Adipocyte (in vitro differentiated cells): ENCODE measurements around the gene MED23.

Experiments used
- DNase-seq: peaks from one replicate; pipeline ENCODE4 v3.0.0-alpha.2; 2015; ENCODE audit warnings: low read depth
- H3K27me3 ChIP-seq: replicated peaks from 2 replicates; pipeline ENCODE4 v1.7.0; 2013; ENCODE audit warnings: mild to moderate bottlenecking, low read length, moderate library complexity; ENCODE audit not compliant: control insufficient read depth, insufficient read depth
- H3K36me3 ChIP-seq: 2 replicates; pipeline ENCODE4 v1.7.0; 2013; ENCODE audit warnings: low read length, mild to moderate bottlenecking, moderate library complexity; ENCODE audit not compliant: control insufficient read depth, insufficient read depth, severe bottlenecking
- H3K4me1 ChIP-seq: 2 replicates; pipeline ENCODE4 v1.7.0; 2013; ENCODE audit warnings: mild to moderate bottlenecking, low read length, moderate library complexity; ENCODE audit not compliant: control insufficient read depth, insufficient read depth
- H3K4me3 ChIP-seq: 2 replicates; pipeline ENCODE4 v1.7.0; 2013; ENCODE audit warnings: mild to moderate bottlenecking, low read length, moderate library complexity
- H3K9ac ChIP-seq: 2 replicates; pipeline ENCODE4 v1.7.0; 2013; ENCODE audit warnings: mild to moderate bottlenecking, low read length, moderate library complexity
- H3K9me3 ChIP-seq: 2 replicates; pipeline ENCODE4 v1.7.0; 2013; ENCODE audit warnings: mild to moderate bottlenecking, low read length, moderate library complexity; ENCODE audit not compliant: control insufficient read depth

The MED23 gene

GRCh38 chr6:131572686-131573415 lies 55.2 kb downstream of the MED23 start, which contains the start of gene ARG1:
Gene ARG1 (plus strand): TSS chr6:131573226. CDS start chr6:131573283, 57 bp downstream.
- DNase-seq = no peak
- Histone ChIP-seq H3K9me3 (no peaks in the 10 kb centered on the region), H3K9ac (no peak within 1 kb of the TSS), H3K4me3 (no peak within 1 kb of the TSS), H3K27me3 (no peaks in the 10 kb centered on the region), H3K36me3 (peaks cover 4% of the 10 kb centered on the region), H3K4me1 (peaks cover 6% of the 10 kb centered on the region)

- Histone ChIP-seq H3K27me3 (no peaks in the 10 kb centered on the region), H3K4me1 (no peaks in the 10 kb centered on the region), H3K9ac (no peak overlapping the region), H3K36me3 (no peaks in the 10 kb centered on the region), H3K4me3 (no peak overlapping the region), H3K9me3 (no peaks in the 10 kb centered on the region)
- DNase-seq = no peak
Observed at GRCh38 chr6:131568726-131569125, 59.3 kb downstream of the MED23 start.

GRCh38 chr6:131565056-131565455 lies 63.0 kb downstream of the MED23 start:
- no peaks in the 10 kb centered on the region for H3K9me3 ChIP-seq
- H3K4me3 ChIP-seq = no peak overlapping the region
- H3K36me3 ChIP-seq = no peaks in the 10 kb centered on the region
- H3K4me1 ChIP-seq = no peaks in the 10 kb centered on the region
- no peak for DNase-seq
- no peak overlapping the region for H3K9ac ChIP-seq
- no peaks in the 10 kb centered on the region for H3K27me3 ChIP-seq

- Histone ChIP-seq H3K9me3 (no peaks in the 10 kb centered on the region), H3K36me3 (no peaks in the 10 kb centered on the region), H3K9ac (no peak overlapping the region), H3K4me3 (no peak overlapping the region), H3K4me1 (no peaks in the 10 kb centered on the region), H3K27me3 (no peaks in the 10 kb centered on the region)
- DNase-seq = peak; percentile 11
Observed at GRCh38 chr6:131561925-131562707, 65.9 kb downstream of the MED23 start.

GRCh38 chr6:131558922-131559321 lies 69.1 kb downstream of the MED23 start:
- no peak for DNase-seq
- H3K4me3 ChIP-seq = no peak overlapping the region
- H3K9me3 ChIP-seq = no peaks in the 10 kb centered on the region
- no peaks in the 10 kb centered on the region for H3K4me1 ChIP-seq
- H3K27me3 ChIP-seq = no peaks in the 10 kb centered on the region
- H3K9ac ChIP-seq = no peak overlapping the region
- no peaks in the 10 kb centered on the region for H3K36me3 ChIP-seq

GRCh38 chr6:131555992-131556391 lies 72.0 kb downstream of the MED23 start:
- Histone ChIP-seq H3K4me1 (peaks cover 11% of the 10 kb centered on the region), H3K36me3 (no peaks in the 10 kb centered on the region), H3K9me3 (no peaks in the 10 kb centered on the region), H3K9ac (no peak overlapping the region), H3K27me3 (no peaks in the 10 kb centered on the region), H3K4me3 (no peak overlapping the region)
- peak; percentile 54 for DNase-seq

GRCh38 chr6:131552572-131552971 lies 75.5 kb downstream of the MED23 start:
- Histone ChIP-seq H3K27me3 (peaks cover 4% of the 10 kb centered on the region), H3K9ac (no peak overlapping the region), H3K9me3 (no peaks in the 10 kb centered on the region), H3K4me1 (peaks cover 11% of the 10 kb centered on the region), H3K4me3 (no peak overlapping the region), H3K36me3 (no peaks in the 10 kb centered on the region)
- no peak for DNase-seq

- H3K4me1 ChIP-seq = peaks cover 11% of the 10 kb centered on the region
- no peak overlapping the region for H3K4me3 ChIP-seq
- H3K9ac ChIP-seq = no peak overlapping the region
- no peaks in the 10 kb centered on the region for H3K9me3 ChIP-seq
- no peaks in the 10 kb centered on the region for H3K36me3 ChIP-seq
- no peak for DNase-seq
- peaks cover 4% of the 10 kb centered on the region for H3K27me3 ChIP-seq
Observed at GRCh38 chr6:131551902-131552301, 76.1 kb downstream of the MED23 start.

- DNase-seq = no peak
- H3K9me3 ChIP-seq = no peaks in the 10 kb centered on the region
- no peak overlapping the region for H3K9ac ChIP-seq
- H3K27me3 ChIP-seq = peaks cover 4% of the 10 kb centered on the region
- peaks cover 11% of the 10 kb centered on the region for H3K4me1 ChIP-seq
- no peaks in the 10 kb centered on the region for H3K36me3 ChIP-seq
- H3K4me3 ChIP-seq = no peak overlapping the region
Observed at GRCh38 chr6:131549811-131550210, 78.2 kb downstream of the MED23 start.

- H3K9me3 ChIP-seq = peaks cover 3% of the 10 kb centered on the region
- no peaks in the 10 kb centered on the region for H3K36me3 ChIP-seq
- H3K9ac ChIP-seq = no peak overlapping the region
- H3K27me3 ChIP-seq = peaks cover 4% of the 10 kb centered on the region
- peaks cover 11% of the 10 kb centered on the region for H3K4me1 ChIP-seq
- DNase-seq = no peak
- H3K4me3 ChIP-seq = no peak overlapping the region
Observed at GRCh38 chr6:131548441-131548840, 79.6 kb downstream of the MED23 start.

GRCh38 chr6:131547488-131547887 lies 80.6 kb downstream of the MED23 start:
- H3K9ac ChIP-seq = no peak overlapping the region
- peaks cover 4% of the 10 kb centered on the region for H3K27me3 ChIP-seq
- peaks cover 3% of the 10 kb centered on the region for H3K9me3 ChIP-seq
- peaks cover 10% of the 10 kb centered on the region for H3K4me1 ChIP-seq
- no peaks in the 10 kb centered on the region for H3K36me3 ChIP-seq
- DNase-seq = no peak
- no peak overlapping the region for H3K4me3 ChIP-seq
